ENCODE measurements around the gene PDK2. TPM values are rescaled to one million over a fixed set of nuclear protein-coding genes. Genes with fewer than 3 reads are reported as not detected.

Gene PDK2
- total and polyA plus RNA-seq, 9 of the 15 experiments (the other 6 are each of a cell fraction or from before 2014, with no cell fraction given), result 0.03 to 2.5 (median 1.4) TPM

- TF ChIP-seq ATF6 (CRISPR knock-in tag; IDR thresholded peaks at IDR 0.05) (no peak), NCOA2 (IDR thresholded peaks at IDR 0.05; ENCODE audit: partially characterized antibody in 2 of 2) (no peak), NCOA4 (IDR thresholded peaks at IDR 0.05; ENCODE audit: partially characterized antibody) (no peak), NCOR1 (IDR thresholded peaks at IDR 0.05) (no peak), BCLAF1 (IDR thresholded peaks at IDR 0.05; ENCODE audit: borderline replicate concordance in 1 of 2, control insufficient read depth in 1 of 2, low read depth in 2 of 2, low read length in 1 of 2) (no peak), ZNF436 (CRISPR knock-in tag; IDR thresholded peaks at IDR 0.05) (no peak), XRCC5 (IDR thresholded peaks at IDR 0.05; ENCODE audit: low read depth, low read length) (no peak; the same call in 1 of the 2 replicates), CHD4 (IDR thresholded peaks at IDR 0.05; ENCODE audit: insufficient read depth, insufficient replicate concordance, low read depth, low read length, poor library complexity, severe bottlenecking) (no peak), CHAMP1 (IDR thresholded peaks at IDR 0.05) (no peak), SMC3 (conservative IDR thresholded peaks at IDR 0.05; ENCODE audit: insufficient read depth, low read depth, low read length) (0 out of 2 replicates have a peak, but pooled peaks have one; percentile 29), PHTF2 (CRISPR knock-in tag; IDR thresholded peaks at IDR 0.05) (no peak), FOXK1 (CRISPR knock-in tag; IDR thresholded peaks at IDR 0.05; ENCODE audit: borderline replicate concordance) (no peak), PCBP2 (IDR thresholded peaks at IDR 0.05; ENCODE audit: low read depth, low read length, poor library complexity, severe bottlenecking) (no peak), NFATC3 (IDR thresholded peaks at IDR 0.05) (no peak), ZNF239 (CRISPR knock-in tag; IDR thresholded peaks at IDR 0.05) (no peak), ZFP91 (CRISPR knock-in tag; IDR thresholded peaks at IDR 0.05) (no peak), TFAM (CRISPR knock-in tag; conservative IDR thresholded peaks at IDR 0.05) (no peak), GABPB2 (CRISPR knock-in tag; conservative IDR thresholded peaks at IDR 0.05) (no peak), CBX2 (IDR thresholded peaks at IDR 0.05; ENCODE audit: insufficient read depth, low read length, poor library complexity, severe bottlenecking) (no peak)
These were observed 19.8 kb downstream of the PDK2 start (continued) for GRCh38 chr17:50114849-50115357.

All from K562 (cell line).